Stomach (tissue), 4 donors: ENCODE measurements around the gene COL23A1.

ENCODE experiments used
- EP300 ChIP-seq: sonication (generic); formaldehyde crosslinking; IDR thresholded peaks from one replicate; pipeline ENCODE4 v1.6.1; 2017; ENCODE audit warnings: antibody characterized with exemption
- POLR2A ChIP-seq, 4 donors: fragments of 450-650 bp; IDR thresholded peaks; one replicate each; pipeline ENCODE4 v1.6.1; 2016; ENCODE audit warnings: antibody characterized with exemption in 4 of 4, control low read depth in 2 of 4, mild to moderate bottlenecking in 1 of 4, moderate library complexity in 1 of 4
- POLR2AphosphoS5 ChIP-seq, 3 donors: sonication (generic); formaldehyde crosslinking; IDR thresholded peaks; one replicate each; pipeline ENCODE4 v1.6.1; 2016; ENCODE audit warnings: antibody characterized with exemption in 3 of 3

DNA sequence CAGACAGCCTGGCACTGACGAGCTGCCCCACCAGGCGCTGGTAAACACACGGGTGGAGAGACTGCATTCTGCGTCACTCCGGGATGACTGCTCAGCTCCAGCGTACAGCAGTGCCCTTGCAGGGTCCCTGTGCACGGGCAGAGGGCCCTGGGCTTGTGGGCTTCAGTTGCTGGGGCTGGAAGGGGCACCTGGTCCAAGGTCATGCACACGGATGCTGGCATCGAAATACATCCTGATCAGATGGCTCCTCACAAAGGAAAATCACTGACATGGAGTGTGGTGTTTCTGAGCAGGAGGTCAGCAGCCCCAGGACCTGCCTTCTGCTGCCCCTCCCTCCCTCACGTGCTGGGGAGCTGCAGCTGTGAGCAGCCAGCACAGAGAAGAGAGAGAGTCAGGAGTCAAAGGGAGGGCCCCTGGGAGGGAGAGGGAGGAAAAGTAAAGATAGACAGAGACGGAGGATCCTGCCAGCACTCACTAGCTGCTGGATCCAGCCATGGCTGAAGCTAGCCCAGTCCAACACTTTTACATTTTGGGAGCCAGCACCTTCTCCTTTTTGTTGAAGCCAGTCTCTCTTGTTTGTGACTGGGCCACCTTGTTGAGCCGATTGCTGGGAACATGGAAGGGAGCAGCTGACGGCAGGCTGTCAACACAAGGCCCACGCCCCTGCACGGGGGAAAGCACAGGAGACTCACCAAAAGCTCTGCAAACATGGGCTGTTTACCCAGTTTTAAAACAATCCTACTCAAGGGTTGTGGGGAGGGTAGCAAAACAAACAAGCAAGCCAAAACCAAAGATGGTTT, 191.1 kb downstream of the COL23A1 start:
- TF ChIP-seq POLR2A (IDR thresholded peaks at IDR 0.05) (no peak), POLR2AphosphoS5 (IDR thresholded peaks at IDR 0.05) (no peak), EP300 (no peak)
